Caki2 (cell line): ENCODE data around the gene MTLN. TPM values are rescaled to one million over a fixed set of nuclear protein-coding genes. Genes with fewer than 3 reads are reported as not detected.
"Not testable (repeated sequence)": the region's sequence is repeated elsewhere in the genome, so short reads cannot be mapped to it uniquely, and the experiment has no call there.

ENCODE experiments used
- DNase-seq: peaks from one replicate; pipeline ENCODE4 v3.0.0-alpha.2; 2015; ENCODE audit warnings: low read depth
- in situ Hi-C: cut with HindIII; loops from 2 replicates; pipeline ENCODE4 v1.10.0; 2016; ENCODE audit warnings: low sequenced_read_pairs, low pct_unique_long_range_greater_than_20kb, mixed read lengths
- total RNA-seq: library from RNA; depleted of rRNA; stranded (reverse); fragments of >200 nt; shearing (Covaris generic); gene quantifications from 2 replicates; pipeline ENCODE4 v1.2.3, GENCODE V29; 2014; ENCODE audit warnings: low replicate concordance; rRNA removed

The MTLN gene
- total RNA-seq, 1 experiment from 2014 or later: 109 TPM

GRCh38 chr2:110205660-110206455 is 6.5 kb downstream of the MTLN start:
- in situ Hi-C loops: no loop called here
- DNase-seq: no peak

DNA sequence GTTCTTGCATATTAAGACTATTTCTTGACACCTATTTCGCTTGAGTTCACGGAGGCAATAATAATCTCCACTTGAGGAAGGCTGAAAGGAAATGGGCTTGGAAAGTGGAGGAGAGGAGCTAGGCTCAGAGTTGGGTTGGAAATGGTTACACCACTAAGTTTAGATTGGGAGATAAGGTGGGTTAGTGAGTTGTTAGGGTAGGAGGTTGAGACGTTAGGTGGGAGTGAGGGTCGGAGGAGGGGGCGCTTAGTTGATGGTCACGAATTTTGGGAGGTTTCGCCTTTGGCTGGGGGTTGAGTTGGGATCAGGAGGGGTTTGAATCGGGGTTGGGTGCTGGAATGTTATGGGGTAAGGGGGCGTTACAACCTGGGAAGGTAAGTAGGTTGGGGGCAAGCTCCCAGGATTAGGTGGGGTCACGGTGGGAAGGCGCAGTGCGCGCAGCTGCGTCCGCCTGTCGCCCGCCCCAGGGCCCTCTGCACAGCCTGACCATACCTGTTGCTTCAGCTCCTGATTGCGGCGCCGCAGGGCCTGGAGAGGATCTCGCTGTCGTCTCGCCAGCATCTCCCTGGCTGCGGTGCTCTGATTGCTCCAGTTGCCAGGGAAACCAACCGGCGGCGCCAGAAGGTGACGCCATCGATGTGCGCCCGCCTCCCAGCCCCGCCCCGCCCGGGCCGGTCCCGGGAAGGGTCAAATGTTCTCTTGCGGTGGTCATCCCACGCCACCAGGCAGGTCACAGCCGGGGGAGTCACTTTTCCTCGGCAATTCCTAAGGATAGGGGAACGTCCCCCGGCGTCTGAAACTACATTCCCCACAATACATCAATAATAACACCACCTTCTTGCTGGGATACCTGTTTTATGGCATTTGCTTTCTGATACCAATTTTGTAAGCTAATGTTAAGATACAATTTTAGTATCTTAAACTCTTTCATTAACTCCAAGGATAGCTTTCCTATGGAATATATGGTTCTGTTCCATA is 7.7 kb downstream of the MTLN start, which contains the start of gene NPHP1:
NPHP1 (minus strand) TSS at position 606 of the 978 bp plus-strand sequence; CDS start at position 561, 45 bp downstream.
- in situ Hi-C loops: no loop called here
- peak; percentile 82 for DNase-seq

DNA sequence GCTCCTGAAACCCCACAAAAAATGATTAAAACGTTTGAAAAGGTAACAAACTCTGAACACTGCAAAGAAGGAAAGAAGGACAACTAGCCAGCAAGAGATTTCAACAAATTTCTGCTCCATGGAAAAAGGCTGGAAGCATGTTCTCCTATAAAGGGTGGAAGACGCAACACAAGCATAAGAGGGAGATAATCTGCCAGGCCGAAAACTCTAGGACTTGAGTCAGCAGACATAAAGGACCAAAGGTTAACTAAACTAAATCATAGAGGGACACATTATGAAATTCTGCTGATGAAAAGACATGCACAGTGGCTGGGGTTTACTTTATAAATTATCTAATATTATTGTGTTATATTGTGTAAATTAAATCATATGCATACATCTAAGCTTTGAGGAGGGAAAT is 14.3 kb downstream of the MTLN start:
- in situ Hi-C loops: no loop called here

GRCh38 chr2:110197452-110197851 is 14.9 kb downstream of the MTLN start:
- in situ Hi-C loops: no loop called here
- no peak for DNase-seq

More for the DNA sequence above, 14.3 kb downstream of the MTLN start:
- no peak for DNase-seq

- in situ Hi-C loops: not testable (repeated sequence)
These were observed 22.2 kb downstream of the MTLN start for GRCh38 chr2:110190169-110190568.

DNA sequence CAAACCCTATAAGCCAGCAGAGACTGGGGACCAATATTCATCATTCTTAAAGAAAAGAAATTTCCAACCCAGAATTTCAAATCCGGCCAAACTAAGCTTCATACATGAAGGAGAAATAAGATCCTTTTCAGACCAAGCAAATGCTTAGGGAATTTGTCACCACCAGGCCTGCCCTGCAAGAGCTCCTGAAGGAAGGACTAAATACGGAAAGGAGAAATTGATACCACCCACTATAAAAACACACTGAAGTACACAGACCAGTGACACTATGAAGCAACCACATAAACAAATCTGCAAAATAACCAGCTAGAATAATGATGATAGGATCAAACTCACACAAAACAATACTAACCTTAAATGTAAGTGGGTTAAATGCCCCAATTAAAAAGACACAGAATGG is 29.9 kb downstream of the MTLN start:
- no peak for DNase-seq
- in situ Hi-C loops: no loop called here

More at GRCh38 chr2:110190169-110190568, 22.2 kb downstream of the MTLN start:
- DNase-seq: not testable (repeated sequence)

- in situ Hi-C loops: no loop called here
- no peak for DNase-seq
These were observed 32.3 kb downstream of the MTLN start for GRCh38 chr2:110180036-110180435.

DNA sequence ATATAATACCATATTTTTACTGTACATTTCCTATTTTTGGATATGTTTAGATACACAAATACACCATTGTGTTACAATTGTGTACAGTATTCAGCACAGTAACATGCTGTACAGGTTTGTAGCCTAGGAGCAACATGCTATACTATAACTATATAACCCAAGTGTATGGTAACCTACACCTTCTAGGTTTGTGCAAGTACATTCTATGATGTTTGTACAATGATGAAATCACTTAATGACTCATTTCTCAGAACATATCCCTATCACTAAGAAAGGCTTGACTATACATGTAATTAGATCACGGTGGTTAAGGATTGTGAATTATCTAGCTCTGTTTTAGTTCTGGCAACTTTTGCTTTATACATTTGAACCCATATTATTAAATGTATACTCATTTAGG is 38.8 kb downstream of the MTLN start:
- in situ Hi-C loops: no loop called here
- no peak for DNase-seq

GRCh38 chr2:110172506-110172905 is 39.8 kb downstream of the MTLN start:
- in situ Hi-C loops: no loop called here
- no peak for DNase-seq

DNA sequence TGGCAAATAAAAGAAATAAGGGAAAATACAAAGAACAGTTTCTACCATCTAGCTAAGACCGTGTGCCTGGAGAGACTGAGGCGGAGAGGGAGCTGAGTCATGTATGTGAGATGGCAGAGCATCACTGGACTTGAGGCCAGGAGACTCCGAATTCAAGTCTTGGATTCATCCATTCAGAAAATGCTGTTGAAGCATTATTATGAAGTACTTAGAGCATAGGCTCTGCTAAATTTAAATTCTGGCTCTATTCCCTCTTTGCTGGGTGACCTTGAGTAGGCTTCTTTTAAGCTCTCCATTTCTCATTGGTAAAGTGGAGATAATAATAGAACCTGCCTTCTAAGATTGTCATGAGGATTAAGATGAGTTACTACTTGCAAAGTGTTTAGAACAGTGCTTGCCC is 42.2 kb downstream of the MTLN start:
- in situ Hi-C loops: no loop called here

GRCh38 chr2:110167326-110168000 is 44.9 kb downstream of the MTLN start:
- in situ Hi-C loops: no loop called here
- DNase-seq: no peak

More for the DNA sequence above, 42.2 kb downstream of the MTLN start:
- DNase-seq: no peak

GRCh38 chr2:110166266-110166665 is 46.1 kb downstream of the MTLN start:
- DNase-seq: no peak
- in situ Hi-C loops: no loop called here

Other genes with a start within 250 kb of the MTLN start
- 49.4 and 61.6 TPM in 2 replicates for gene MALL, start 96.7 kb downstream of the MTLN start, total RNA-seq
- 4.9 and 29.2 TPM in 2 replicates for gene NPHP1, start 7.5 kb downstream of the MTLN start, total RNA-seq